ENCODE results near the gene SPTAN1.
A peak's percentile ranks its signal among the peaks of the same experiment; 100 is the strongest.

SPTAN1 gene

DNA sequence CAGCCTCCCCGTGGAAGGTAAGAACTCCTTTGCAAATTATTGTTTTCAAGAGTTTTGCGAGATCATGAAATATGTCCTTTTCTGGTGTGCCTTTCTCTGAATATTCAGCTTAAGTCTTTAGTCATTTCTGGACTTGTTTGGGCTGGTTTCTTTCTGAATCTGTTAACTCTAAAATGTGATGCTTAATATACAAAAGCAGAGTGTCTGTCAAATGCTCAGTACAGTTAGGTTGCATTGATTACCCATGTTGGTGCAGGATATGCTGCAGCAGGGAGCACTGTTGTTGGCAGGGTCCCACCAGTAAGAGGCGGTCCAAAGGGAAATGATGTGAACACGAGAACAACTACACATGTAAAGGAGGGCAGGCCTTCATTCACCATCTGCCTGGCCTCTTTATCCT lies 47.7 kb downstream of the SPTAN1 start:
- no peak for DNase-seq (ENCODE audit: low spot score)

GRCh38 chr9:128603697-128604096 lies 51.3 kb downstream of the SPTAN1 start:
- DNase-seq (ENCODE audit: low spot score): no peak

- no peak for DNase-seq (ENCODE audit: low spot score)
Measured at GRCh38 chr9:128607642-128608350, 55.4 kb downstream of the SPTAN1 start.

GRCh38 chr9:128610897-128611296 lies 58.5 kb downstream of the SPTAN1 start:
- DNase-seq (ENCODE audit: low spot score): no peak

- DNase-seq (ENCODE audit: low spot score): no peak
Measured at GRCh38 chr9:128611600-128612394, 59.4 kb downstream of the SPTAN1 start.

GRCh38 chr9:128614728-128615127 lies 62.3 kb downstream of the SPTAN1 start:
- DNase-seq (ENCODE audit: low spot score): no peak

DNA sequence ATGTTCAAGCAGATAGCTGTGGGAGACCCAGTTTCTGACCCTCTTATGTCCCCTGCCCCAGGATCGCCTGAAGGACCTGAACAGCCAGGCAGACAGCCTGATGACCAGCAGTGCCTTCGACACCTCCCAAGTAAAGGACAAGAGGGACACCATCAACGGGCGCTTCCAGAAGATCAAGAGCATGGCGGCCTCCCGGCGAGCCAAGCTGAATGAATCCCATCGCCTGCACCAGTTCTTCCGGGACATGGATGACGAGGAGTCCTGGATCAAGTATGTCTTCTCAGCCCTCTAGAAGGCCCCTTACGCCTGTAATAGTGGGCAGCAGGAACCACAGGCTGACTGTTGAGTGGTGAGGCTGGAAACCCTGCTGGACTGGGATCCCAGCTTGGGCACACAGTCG lies 63.2 kb downstream of the SPTAN1 start:
- DNase-seq (ENCODE audit: low spot score): no peak

DNA sequence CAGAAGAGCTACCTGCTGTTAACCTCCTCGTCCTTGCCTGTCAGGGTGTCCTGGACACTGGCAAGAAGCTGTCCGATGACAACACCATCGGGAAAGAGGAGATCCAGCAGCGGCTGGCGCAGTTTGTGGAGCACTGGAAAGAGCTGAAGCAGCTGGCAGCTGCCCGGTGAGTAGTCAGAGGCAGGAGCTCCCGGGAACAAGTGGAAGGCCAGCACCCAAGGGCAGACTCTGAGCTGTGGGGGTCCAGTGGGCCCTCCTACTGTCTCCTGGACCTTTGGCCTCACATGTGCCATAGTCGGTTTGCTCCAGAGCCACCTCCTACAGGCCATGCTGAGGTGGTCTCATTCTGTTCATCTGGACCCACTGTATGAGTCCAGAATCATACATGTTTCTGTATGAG lies 65.6 kb downstream of the SPTAN1 start:
- DNase-seq (ENCODE audit: low spot score): no peak

- DNase-seq (ENCODE audit: low spot score): no peak
Measured at GRCh38 chr9:128619127-128619526, 66.7 kb downstream of the SPTAN1 start.

GRCh38 chr9:128619779-128620178 lies 67.4 kb downstream of the SPTAN1 start:
- no peak for DNase-seq (ENCODE audit: low spot score)

GRCh38 chr9:128621730-128622455 lies 69.5 kb downstream of the SPTAN1 start:
- no peak for DNase-seq (ENCODE audit: low spot score)

DNA sequence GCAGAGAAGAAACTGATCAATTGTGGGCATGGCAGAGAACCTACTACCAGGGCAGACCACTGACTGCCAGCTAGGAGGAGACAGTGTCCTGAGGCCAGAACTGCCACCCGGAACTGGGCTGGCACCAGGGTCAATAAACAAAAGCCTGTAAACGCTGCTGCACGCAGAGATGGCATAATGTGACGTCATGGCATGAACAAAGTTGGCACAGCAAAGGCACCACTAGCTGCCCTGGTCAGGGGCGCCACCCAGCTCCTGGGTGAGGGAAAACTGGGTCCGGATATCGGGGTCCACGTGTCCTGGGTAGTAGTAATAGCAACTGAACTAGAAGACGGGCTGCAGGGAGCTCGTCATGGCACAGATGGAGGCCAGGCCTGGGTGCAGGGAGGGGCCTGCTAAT lies 72.2 kb downstream of the SPTAN1 start:
- DNase-seq (ENCODE audit: low spot score): no peak

DNA sequence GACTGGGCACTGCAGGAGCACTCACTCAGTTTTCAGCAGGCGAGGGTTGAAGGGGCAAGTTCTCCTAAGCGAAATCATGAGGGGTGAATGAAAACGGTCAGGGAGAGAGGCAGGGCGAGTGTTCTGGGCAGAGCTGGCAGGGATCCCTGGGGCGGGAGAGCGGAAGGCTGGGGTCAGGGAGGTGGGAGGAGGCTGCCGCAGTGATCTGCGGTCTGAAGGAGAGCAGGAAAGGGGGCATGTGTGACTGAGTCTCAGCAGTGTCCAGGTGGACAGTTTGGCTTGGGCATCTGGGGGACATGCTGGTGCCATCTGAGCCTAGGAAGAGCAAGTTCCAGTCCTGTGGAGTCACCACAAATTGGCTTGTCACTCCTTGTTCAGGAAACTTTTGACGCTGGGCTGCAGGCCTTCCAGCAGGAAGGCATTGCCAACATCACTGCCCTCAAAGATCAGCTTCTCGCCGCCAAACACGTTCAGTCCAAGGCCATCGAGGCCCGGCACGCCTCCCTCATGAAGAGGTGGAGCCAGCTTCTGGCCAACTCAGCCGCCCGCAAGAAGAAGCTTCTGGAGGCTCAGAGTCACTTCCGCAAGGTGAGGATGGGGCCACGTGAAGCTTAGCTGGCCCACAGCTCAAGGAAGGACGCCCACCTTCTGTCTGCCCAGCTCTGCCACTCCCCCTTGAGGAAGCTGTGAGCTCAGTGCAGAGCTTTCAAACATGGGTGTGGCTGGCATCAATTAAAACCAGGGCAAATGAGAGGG lies 73.2 kb downstream of the SPTAN1 start:
- DNase-seq (ENCODE audit: low spot score): no peak

- no peak for DNase-seq (ENCODE audit: low spot score)
Measured at GRCh38 chr9:128626181-128626580, 73.8 kb downstream of the SPTAN1 start.

- no peak for DNase-seq (ENCODE audit: low spot score)
Measured at GRCh38 chr9:128627127-128627715, 74.8 kb downstream of the SPTAN1 start.

DNA sequence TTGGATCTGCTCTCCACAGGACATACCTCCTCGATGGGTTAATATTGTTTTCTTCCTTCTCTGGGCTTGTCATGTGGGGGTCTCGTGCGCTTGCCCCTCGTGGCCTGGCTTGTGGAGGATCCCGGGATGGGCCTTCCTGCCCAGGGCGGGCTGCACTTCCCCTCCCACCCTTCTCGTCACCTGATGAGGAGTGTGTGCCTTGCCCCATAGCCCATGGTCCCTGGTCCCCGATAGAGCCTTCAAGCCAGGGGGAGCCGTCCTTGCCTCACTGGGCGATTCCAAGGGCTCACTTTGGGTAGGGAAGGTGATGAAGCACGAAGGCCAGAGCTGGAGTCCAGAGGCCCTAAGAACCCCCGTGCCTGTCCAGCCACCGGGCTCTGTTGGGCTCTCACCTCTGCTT lies 75.5 kb downstream of the SPTAN1 start:
- no peak for DNase-seq (ENCODE audit: low spot score)

DNA sequence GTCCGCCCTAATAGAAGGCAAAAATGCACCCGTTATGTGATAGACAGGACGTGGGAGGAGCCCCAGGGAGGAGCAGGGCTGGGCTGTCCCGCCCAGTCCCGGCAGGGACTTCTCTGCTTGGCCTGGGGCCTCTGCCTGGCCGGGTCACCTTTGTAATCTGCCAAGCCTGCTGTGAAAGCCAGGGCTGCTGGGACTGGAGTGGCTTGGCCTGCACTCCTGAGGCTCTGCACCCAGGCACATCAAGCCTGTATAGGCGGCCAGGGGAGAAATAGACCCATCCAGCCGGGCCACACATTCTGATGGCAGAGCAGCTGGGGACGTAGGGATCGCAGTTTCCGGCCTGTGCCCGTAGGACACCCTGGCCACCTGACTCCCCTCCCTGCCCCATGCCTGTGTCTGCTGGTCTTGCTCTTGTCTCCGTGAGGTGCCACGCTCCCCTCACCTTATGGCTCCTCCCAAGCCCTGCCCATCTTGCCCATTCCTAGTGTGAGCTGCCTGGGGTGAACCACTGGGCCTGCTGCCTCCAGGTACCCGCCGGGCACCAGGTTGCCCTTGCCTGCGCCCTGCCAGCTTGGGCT lies 76.2 kb downstream of the SPTAN1 start:
- peak; percentile 20 for DNase-seq (ENCODE audit: low spot score)

DNA sequence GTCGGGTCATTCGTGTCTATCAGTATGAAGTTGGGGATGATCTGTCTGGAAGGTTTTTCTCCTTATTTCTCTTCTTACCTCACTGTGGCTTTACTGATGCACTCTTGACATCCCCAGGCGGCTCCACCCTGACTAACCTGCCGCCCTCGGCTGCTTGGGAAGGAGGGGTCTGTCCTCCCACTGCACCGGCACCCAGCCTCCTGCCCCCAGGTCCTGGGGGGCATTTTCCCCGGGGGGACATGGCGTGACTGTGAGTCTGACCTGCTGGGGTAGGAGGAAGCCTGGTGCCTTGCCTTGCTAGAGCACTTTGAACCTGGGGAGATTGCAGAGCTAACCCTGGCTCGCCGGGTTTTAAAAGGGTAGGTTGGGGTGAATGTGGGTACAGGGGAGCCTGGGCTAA lies 76.7 kb downstream of the SPTAN1 start:
- no peak for DNase-seq (ENCODE audit: low spot score)

- DNase-seq (ENCODE audit: low spot score): no peak
Measured at GRCh38 chr9:128629852-128630545, 77.6 kb downstream of the SPTAN1 start.

DNA sequence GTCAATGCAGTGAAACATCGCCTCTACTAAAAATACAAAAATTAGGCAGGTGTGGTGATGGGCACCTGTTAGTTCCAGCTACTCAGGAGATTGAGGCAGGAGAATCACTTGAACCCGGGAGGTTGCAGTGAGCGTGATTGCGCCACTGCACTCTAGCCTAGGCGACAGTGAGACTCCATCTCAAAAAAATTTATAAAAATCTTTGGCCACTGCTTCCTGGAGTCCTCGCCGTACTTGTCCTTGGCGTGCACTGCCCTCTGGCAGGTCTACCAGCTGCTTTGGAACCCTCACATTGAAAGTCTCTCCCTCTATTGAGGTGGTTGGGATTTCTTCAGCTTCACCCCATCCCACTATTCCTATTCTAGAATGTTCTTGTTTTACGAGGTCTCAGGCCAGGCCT lies 79.2 kb downstream of the SPTAN1 start:
- no peak for DNase-seq (ENCODE audit: low spot score)

GRCh38 chr9:128632066-128632465 lies 79.7 kb downstream of the SPTAN1 start:
- no peak for DNase-seq (ENCODE audit: low spot score)

All from hematopoietic multipotent progenitor cell treated with erythropoietin and hydrocortisone succinate and interleukin-3 and kit ligand, for 15 days (in vitro differentiated cells).